ENCODE measurements around the gene CHCHD4.

DNA sequence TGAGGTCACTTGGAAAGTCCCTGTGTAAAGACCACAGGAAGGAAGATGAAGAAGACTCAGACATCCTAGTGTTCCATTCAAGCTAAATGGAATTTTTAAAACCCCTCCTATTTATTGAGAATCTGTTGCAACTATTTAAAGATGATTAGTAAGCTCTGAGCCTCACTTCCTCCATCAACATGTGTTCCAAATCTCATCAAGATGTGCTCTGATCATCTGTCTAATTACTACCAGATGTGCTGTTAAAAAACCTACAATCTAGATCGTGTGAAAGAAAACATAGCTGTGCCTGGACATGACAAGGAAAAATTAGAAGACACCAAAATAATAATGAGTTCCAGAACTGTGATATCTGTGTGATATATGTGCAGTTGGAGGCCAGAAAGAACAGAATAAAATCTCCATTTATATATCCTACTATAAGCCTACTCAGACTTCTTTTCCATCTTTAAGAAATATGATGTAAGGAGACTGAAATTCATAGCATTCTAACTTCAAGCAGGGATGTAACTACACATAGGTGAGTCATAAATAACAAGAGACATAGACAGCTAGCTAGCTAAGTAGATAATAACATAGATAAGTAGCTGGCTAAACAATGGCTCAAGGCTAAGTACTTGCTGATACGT lies 46.0 kb upstream of the CHCHD4 start:
- TF ChIP-seq, protein P1, sequence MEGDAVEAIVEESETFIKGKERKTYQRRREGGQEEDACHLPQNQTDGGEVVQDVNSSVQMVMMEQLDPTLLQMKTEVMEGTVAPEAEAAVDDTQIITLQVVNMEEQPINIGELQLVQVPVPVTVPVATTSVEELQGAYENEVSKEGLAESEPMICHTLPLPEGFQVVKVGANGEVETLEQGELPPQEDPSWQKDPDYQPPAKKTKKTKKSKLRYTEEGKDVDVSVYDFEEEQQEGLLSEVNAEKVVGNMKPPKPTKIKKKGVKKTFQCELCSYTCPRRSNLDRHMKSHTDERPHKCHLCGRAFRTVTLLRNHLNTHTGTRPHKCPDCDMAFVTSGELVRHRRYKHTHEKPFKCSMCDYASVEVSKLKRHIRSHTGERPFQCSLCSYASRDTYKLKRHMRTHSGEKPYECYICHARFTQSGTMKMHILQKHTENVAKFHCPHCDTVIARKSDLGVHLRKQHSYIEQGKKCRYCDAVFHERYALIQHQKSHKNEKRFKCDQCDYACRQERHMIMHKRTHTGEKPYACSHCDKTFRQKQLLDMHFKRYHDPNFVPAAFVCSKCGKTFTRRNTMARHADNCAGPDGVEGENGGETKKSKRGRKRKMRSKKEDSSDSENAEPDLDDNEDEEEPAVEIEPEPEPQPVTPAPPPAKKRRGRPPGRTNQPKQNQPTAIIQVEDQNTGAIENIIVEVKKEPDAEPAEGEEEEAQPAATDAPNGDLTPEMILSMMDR (conservative IDR thresholded peaks at IDR 0.05 in 1 of 2, IDR thresholded peaks at IDR 0.05 in 1 of 2; ENCODE audit: extremely low read depth in 1 of 2, insufficient read depth in 1 of 2, low read depth in 1 of 2, low read length in 2 of 2): no peak
- TF ChIP-seq EZH2 (IDR thresholded peaks at IDR 0.05; ENCODE audit: borderline replicate concordance, low read length): no peak

All from mammary epithelial cell (primary cell).